DND-41 (cell line): ENCODE data around the gene NBAS.

ENCODE experiments used
- ATAC-seq: fragments of 200-7000 bp; cut with Tn5 transposase; 3 replicates; pipeline ENCODE4 v1.9.1; 2021; ENCODE audit warnings: low read depth; ENCODE audit not compliant: insufficient read depth
- DNase-seq: peaks from one replicate; pipeline ENCODE4 v3.0.0-alpha.2; 2020
- H2AFZ ChIP-seq: 2 replicates; pipeline ENCODE4 v1.6.0; 2012; ENCODE audit warnings: low read depth, low read length
- H3K27ac ChIP-seq: 2 replicates; pipeline ENCODE4 v1.5.1; 2012; ENCODE audit warnings: low read length, inconsistent platforms
- H3K27me3 ChIP-seq: fragments of 200-600 bp; sonication (generic); 2 replicates; pipeline ENCODE4 v1.6.0; 2012; ENCODE audit warnings: low read length, mild to moderate bottlenecking, inconsistent platforms; ENCODE audit not compliant: insufficient read depth, poor library complexity
- H3K36me3 ChIP-seq: 2 replicates; pipeline ENCODE4 v1.5.1; 2012; ENCODE audit warnings: low read length, inconsistent platforms; ENCODE audit not compliant: insufficient read depth
- H3K4me1 ChIP-seq: 2 replicates; pipeline ENCODE4 v1.5.1; 2012; ENCODE audit warnings: mild to moderate bottlenecking, low read length; ENCODE audit not compliant: insufficient read depth
- H3K4me2 ChIP-seq: 2 replicates; pipeline ENCODE4 v1.6.0; 2012; ENCODE audit warnings: mild to moderate bottlenecking, moderate library complexity, low read length, inconsistent platforms; ENCODE audit not compliant: insufficient read depth
- H3K4me3 ChIP-seq, 2 experiments: fragments of 200-600 bp in 1 of 2; shearing (Covaris generic) in 1 of 2; 2 replicates each; pipeline ENCODE4 v1.5.1; 2012 to 2016; ENCODE audit warnings: inconsistent platforms in 2 of 2, low read length in 2 of 2, mild to moderate bottlenecking in 2 of 2, low read depth in 1 of 2, moderate library complexity in 1 of 2
- H3K79me2 ChIP-seq: 2 replicates; pipeline ENCODE4 v1.6.0; 2012; ENCODE audit warnings: low read length, inconsistent platforms; ENCODE audit not compliant: insufficient read depth
- H3K9ac ChIP-seq: 2 replicates; pipeline ENCODE4 v1.6.0; 2012; ENCODE audit warnings: low read depth, mild to moderate bottlenecking, inconsistent platforms, low read length, moderate library complexity
- H3K9me3 ChIP-seq: 2 replicates; pipeline ENCODE4 v1.5.1; 2012; ENCODE audit warnings: low read length, moderate library complexity, mild to moderate bottlenecking, inconsistent platforms; ENCODE audit not compliant: insufficient read depth, severe bottlenecking
- H4K20me1 ChIP-seq: 2 replicates; pipeline ENCODE4 v1.6.0; 2012; ENCODE audit warnings: low read length; ENCODE audit not compliant: insufficient read depth
- CTCF ChIP-seq: IDR thresholded peaks from 2 replicates; pipeline ENCODE4 v1.5.1; 2012; ENCODE audit warnings: borderline replicate concordance, low read length, moderate library complexity, mild to moderate bottlenecking; ENCODE audit not compliant: poor library complexity, severe bottlenecking; ENCODE audit errors: extremely low read depth
- EZH2 ChIP-seq: IDR thresholded peaks from 3 replicates; pipeline ENCODE4 v1.6.1; 2012; ENCODE audit warnings: borderline replicate concordance, low read depth, mild to moderate bottlenecking, moderate library complexity, low read length, inconsistent platforms; ENCODE audit not compliant: severe bottlenecking

The NBAS gene

GRCh38 chr2:15181092-15181745 lies 379.9 kb downstream of the NBAS start:
- H3K27me3 ChIP-seq = no peaks in the 10 kb centered on the region
- ATAC-seq (no peak), DNase-seq (no peak)
- H4K20me1 ChIP-seq = no peaks in the 10 kb centered on the region; the same call in 1 of the 2 replicates
- H3K9ac ChIP-seq = no peak overlapping the region
- H3K9me3 ChIP-seq = no peaks in the 10 kb centered on the region
- H3K27ac ChIP-seq = no peak overlapping the region
- no peak overlapping the region for H3K4me3 ChIP-seq
- peaks cover 20% of the 10 kb centered on the region for H3K4me1 ChIP-seq
- H3K36me3 ChIP-seq = no peaks in the 10 kb centered on the region; the same call in 1 of the 2 replicates
- TF ChIP-seq CTCF (no peak), EZH2 (no peak)
- H3K4me2 ChIP-seq = no peak overlapping the region
- H2AFZ ChIP-seq = no peak overlapping the region
- H3K79me2 ChIP-seq = no peaks in the 10 kb centered on the region

- Histone ChIP-seq H3K4me2 (no peak overlapping the region), H3K4me3 (no peak overlapping the region), H3K27ac (no peak overlapping the region), H3K79me2 (no peaks in the 10 kb centered on the region), H3K4me1 (peaks cover 22% of the 10 kb centered on the region), H3K27me3 (no peaks in the 10 kb centered on the region), H2AFZ (no peak overlapping the region), H4K20me1 (no peaks in the 10 kb centered on the region; the same call in 1 of the 2 replicates), H3K9me3 (no peaks in the 10 kb centered on the region), H3K36me3 (no peaks in the 10 kb centered on the region; the same call in 1 of the 2 replicates), H3K9ac (no peak overlapping the region)
- no peak for TF ChIP-seq CTCF
- TF ChIP-seq EZH2 = no peak
- DNase-seq (no peak), ATAC-seq (no peak)
Observed at GRCh38 chr2:15180379-15180778, 380.8 kb downstream of the NBAS start.

GRCh38 chr2:15178946-15179345 lies 382.2 kb downstream of the NBAS start:
- Histone ChIP-seq H2AFZ (no peak overlapping the region), H3K9me3 (no peaks in the 10 kb centered on the region), H3K79me2 (no peaks in the 10 kb centered on the region), H3K4me1 (peaks cover 22% of the 10 kb centered on the region), H3K36me3 (no peaks in the 10 kb centered on the region), H3K27ac (no peak overlapping the region), H3K4me3 (no peak overlapping the region), H3K27me3 (no peaks in the 10 kb centered on the region), H3K4me2 (no peak overlapping the region), H4K20me1 (no peaks in the 10 kb centered on the region; the same call in 1 of the 2 replicates), H3K9ac (no peak overlapping the region)
- TF ChIP-seq EZH2 (no peak), CTCF (no peak)
- no peak for ATAC-seq
- DNase-seq = no peak
